ENCODE results near the gene PTPN1.

DNA sequence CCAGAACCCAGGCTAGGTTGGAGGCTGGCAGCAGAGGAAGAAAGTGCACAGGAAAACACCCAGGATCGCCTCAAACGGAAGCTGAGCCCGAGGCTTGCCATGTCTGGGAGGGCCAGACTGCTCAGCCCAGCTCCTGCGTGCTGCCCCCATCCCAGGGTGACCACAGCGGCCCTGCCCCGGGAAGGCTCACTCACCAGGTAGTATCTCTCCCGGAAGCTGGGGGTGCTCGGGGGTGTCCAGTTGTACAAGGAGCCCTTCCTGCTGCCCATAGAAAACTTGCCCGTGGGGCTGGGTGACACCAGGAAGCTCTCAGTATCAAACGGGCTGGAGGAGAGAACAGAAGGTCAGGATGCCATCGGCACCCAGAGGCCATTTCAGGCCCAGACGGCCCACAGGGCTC is 94.3 kb downstream of the PTPN1 start:
- TF ChIP-seq EZH2 (IDR thresholded peaks at IDR 0.05; ENCODE audit: low read depth, unreplicated experiment) (no peak), ETS1 (IDR thresholded peaks at IDR 0.05) (no peak), EZH2phosphoT487 (IDR thresholded peaks at IDR 0.05; ENCODE audit: unreplicated experiment) (no peak), POLR2AphosphoS5 (IDR thresholded peaks at IDR 0.05; ENCODE audit: low read depth) (no peak), ZNF331 (CRISPR knock-in tag; IDR thresholded peaks at IDR 0.05; ENCODE audit: low read depth) (no peak), JUNB (IDR thresholded peaks at IDR 0.05; ENCODE audit: unreplicated experiment) (no peak)
- TF ChIP-seq, protein P1, sequence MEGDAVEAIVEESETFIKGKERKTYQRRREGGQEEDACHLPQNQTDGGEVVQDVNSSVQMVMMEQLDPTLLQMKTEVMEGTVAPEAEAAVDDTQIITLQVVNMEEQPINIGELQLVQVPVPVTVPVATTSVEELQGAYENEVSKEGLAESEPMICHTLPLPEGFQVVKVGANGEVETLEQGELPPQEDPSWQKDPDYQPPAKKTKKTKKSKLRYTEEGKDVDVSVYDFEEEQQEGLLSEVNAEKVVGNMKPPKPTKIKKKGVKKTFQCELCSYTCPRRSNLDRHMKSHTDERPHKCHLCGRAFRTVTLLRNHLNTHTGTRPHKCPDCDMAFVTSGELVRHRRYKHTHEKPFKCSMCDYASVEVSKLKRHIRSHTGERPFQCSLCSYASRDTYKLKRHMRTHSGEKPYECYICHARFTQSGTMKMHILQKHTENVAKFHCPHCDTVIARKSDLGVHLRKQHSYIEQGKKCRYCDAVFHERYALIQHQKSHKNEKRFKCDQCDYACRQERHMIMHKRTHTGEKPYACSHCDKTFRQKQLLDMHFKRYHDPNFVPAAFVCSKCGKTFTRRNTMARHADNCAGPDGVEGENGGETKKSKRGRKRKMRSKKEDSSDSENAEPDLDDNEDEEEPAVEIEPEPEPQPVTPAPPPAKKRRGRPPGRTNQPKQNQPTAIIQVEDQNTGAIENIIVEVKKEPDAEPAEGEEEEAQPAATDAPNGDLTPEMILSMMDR (conservative IDR thresholded peaks at IDR 0.05; ENCODE audit: low read depth in 2 of 2), result no peak
- TF ChIP-seq, protein P2, sequence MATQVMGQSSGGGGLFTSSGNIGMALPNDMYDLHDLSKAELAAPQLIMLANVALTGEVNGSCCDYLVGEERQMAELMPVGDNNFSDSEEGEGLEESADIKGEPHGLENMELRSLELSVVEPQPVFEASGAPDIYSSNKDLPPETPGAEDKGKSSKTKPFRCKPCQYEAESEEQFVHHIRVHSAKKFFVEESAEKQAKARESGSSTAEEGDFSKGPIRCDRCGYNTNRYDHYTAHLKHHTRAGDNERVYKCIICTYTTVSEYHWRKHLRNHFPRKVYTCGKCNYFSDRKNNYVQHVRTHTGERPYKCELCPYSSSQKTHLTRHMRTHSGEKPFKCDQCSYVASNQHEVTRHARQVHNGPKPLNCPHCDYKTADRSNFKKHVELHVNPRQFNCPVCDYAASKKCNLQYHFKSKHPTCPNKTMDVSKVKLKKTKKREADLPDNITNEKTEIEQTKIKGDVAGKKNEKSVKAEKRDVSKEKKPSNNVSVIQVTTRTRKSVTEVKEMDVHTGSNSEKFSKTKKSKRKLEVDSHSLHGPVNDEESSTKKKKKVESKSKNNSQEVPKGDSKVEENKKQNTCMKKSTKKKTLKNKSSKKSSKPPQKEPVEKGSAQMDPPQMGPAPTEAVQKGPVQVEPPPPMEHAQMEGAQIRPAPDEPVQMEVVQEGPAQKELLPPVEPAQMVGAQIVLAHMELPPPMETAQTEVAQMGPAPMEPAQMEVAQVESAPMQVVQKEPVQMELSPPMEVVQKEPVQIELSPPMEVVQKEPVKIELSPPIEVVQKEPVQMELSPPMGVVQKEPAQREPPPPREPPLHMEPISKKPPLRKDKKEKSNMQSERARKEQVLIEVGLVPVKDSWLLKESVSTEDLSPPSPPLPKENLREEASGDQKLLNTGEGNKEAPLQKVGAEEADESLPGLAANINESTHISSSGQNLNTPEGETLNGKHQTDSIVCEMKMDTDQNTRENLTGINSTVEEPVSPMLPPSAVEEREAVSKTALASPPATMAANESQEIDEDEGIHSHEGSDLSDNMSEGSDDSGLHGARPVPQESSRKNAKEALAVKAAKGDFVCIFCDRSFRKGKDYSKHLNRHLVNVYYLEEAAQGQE (IDR thresholded peaks at IDR 0.05; ENCODE audit: unreplicated experiment), result no peak

All from GM23338 (cell line).